ENCODE data around the gene XPO4.
"Not testable (repeated sequence)": the region's sequence is repeated elsewhere in the genome, so short reads cannot be mapped to it uniquely, and the experiment has no call there.

Gene XPO4

GRCh38 chr13:20787180-20787579, 115.4 kb downstream of the XPO4 start:
- no peak for DNase-seq (ENCODE audit: low read depth)

- DNase-seq (ENCODE audit: low read depth), result no peak
These were observed 120.3 kb downstream of the XPO4 start for GRCh38 chr13:20782116-20782708.

- no peak for DNase-seq (ENCODE audit: low read depth)
These were observed 122.2 kb downstream of the XPO4 start for GRCh38 chr13:20780317-20780716.

GRCh38 chr13:20779405-20779804, 123.1 kb downstream of the XPO4 start:
- no peak for DNase-seq (ENCODE audit: low read depth)

- DNase-seq (ENCODE audit: low read depth), result no peak
These were observed 124.2 kb downstream of the XPO4 start for GRCh38 chr13:20778311-20778710.

GRCh38 chr13:20776751-20777150, 125.8 kb downstream of the XPO4 start:
- DNase-seq (ENCODE audit: low read depth), result no peak

- no peak for DNase-seq (ENCODE audit: low read depth)
These were observed 126.6 kb downstream of the XPO4 start for GRCh38 chr13:20775961-20776360.

- DNase-seq (ENCODE audit: low read depth), result no peak
These were observed 127.8 kb downstream of the XPO4 start for GRCh38 chr13:20774746-20775145.

- DNase-seq (ENCODE audit: low read depth), result peak; percentile 78
These were observed 129.1 kb downstream of the XPO4 start, which contains the start of gene EEF1AKMT1 for GRCh38 chr13:20773194-20774080. Gene EEF1AKMT1, minus strand, starts transcription at chr13:20773961. Its CDS starts 16,363 bp downstream, at chr13:20757598.

GRCh38 chr13:20772401-20773131, 130.0 kb downstream of the XPO4 start:
- no peak for DNase-seq (ENCODE audit: low read depth)

GRCh38 chr13:20769834-20770233, 132.7 kb downstream of the XPO4 start:
- no peak for DNase-seq (ENCODE audit: low read depth)

GRCh38 chr13:20769091-20769490, 133.5 kb downstream of the XPO4 start:
- no peak for DNase-seq (ENCODE audit: low read depth)

GRCh38 chr13:20767309-20767943, 135.1 kb downstream of the XPO4 start:
- DNase-seq (ENCODE audit: low read depth), result no peak

GRCh38 chr13:20760872-20761271, 141.7 kb downstream of the XPO4 start:
- no peak for DNase-seq (ENCODE audit: low read depth)

GRCh38 chr13:20754009-20754408, 148.5 kb downstream of the XPO4 start:
- DNase-seq (ENCODE audit: low read depth), result no peak

- no peak for DNase-seq (ENCODE audit: low read depth)
These were observed 153.2 kb downstream of the XPO4 start for GRCh38 chr13:20749377-20749776.

- DNase-seq (ENCODE audit: low read depth), result not testable (repeated sequence)
These were observed 158.6 kb downstream of the XPO4 start for GRCh38 chr13:20743830-20744404.

GRCh38 chr13:20740021-20740420, 162.5 kb downstream of the XPO4 start:
- no peak for DNase-seq (ENCODE audit: low read depth)

GRCh38 chr13:20738616-20739015, 163.9 kb downstream of the XPO4 start:
- no peak for DNase-seq (ENCODE audit: low read depth)

- no peak for DNase-seq (ENCODE audit: low read depth)
These were observed 172.6 kb downstream of the XPO4 start for GRCh38 chr13:20729633-20730585.
